CD4-positive, CD25-positive, alpha-beta regulatory T cell (primary cell): Measurements from ENCODE around the gene WDR86. TPM values are rescaled to one million over a fixed set of nuclear protein-coding genes. Genes with fewer than 3 reads are reported as not detected.

Source experiments
- ATAC-seq, 2 donors: fragments of 150-1000 bp; cut with Tn5 transposase; one replicate each; pipeline ENCODE4 v1.10.0; 2021; ENCODE audit warnings: low read depth in 2 of 2, moderate number of reproducible peaks in 2 of 2, moderate library complexity in 1 of 2
- DNase-seq, 3 donors: peaks; one replicate each; pipeline versions ENCODE4 v3.0.0 to v3.0.0-alpha.2; 2012 to 2022; ENCODE audit warnings: mixed read lengths in 1 of 3
- H3K27ac ChIP-seq: one replicate; pipeline ENCODE4 v1.7.0; 2013; ENCODE audit warnings: mild to moderate bottlenecking, low read length; ENCODE audit not compliant: insufficient read depth, poor library complexity, severe bottlenecking
- H3K27me3 ChIP-seq: one replicate; pipeline ENCODE4 v1.7.0; 2013; ENCODE audit warnings: low read length; ENCODE audit not compliant: control insufficient read depth, insufficient read depth
- H3K36me3 ChIP-seq: one replicate; pipeline ENCODE4 v1.7.0; 2013; ENCODE audit warnings: mild to moderate bottlenecking, low read length, moderate library complexity; ENCODE audit not compliant: control insufficient read depth, insufficient read depth
- H3K4me1 ChIP-seq: 2 replicates; pipeline ENCODE4 v1.7.0; 2013; ENCODE audit warnings: mild to moderate bottlenecking, low read length; ENCODE audit not compliant: insufficient read depth, control insufficient read depth, poor library complexity, severe bottlenecking
- H3K4me3 ChIP-seq: one replicate; pipeline ENCODE4 v1.7.0; 2013; ENCODE audit warnings: low read depth, mild to moderate bottlenecking, low read length, moderate library complexity
- H3K9me3 ChIP-seq, 2 experiments: 1 replicate in 1 of 2; 2 replicates in 1 of 2; pipeline ENCODE4 v1.7.0; 2013; ENCODE audit warnings: low read length in 2 of 2, mild to moderate bottlenecking in 1 of 2, moderate library complexity in 1 of 2; ENCODE audit not compliant: control insufficient read depth in 2 of 2
- H3K27ac Mint-ChIP-seq, 3 donors: one replicate each; pipeline ENCODE4 v1.8.0; 2020 to 2022; ENCODE audit warnings: mild to moderate bottlenecking in 3 of 3, mixed read lengths in 3 of 3, moderate library complexity in 2 of 3
- H3K27me3 Mint-ChIP-seq: one replicate; pipeline ENCODE4 v1.8.0; 2022; ENCODE audit warnings: mild to moderate bottlenecking, mixed read lengths
- H3K36me3 Mint-ChIP-seq: one replicate; pipeline ENCODE4 v1.8.0; 2020; ENCODE audit warnings: mixed read lengths
- H3K4me1 Mint-ChIP-seq, 4 donors: one replicate each; pipeline ENCODE4 v1.8.0; 2020 to 2022; ENCODE audit warnings: mixed read lengths in 4 of 4, mild to moderate bottlenecking in 1 of 4
- H3K4me3 Mint-ChIP-seq, 4 donors: one replicate each; pipeline ENCODE4 v1.8.0; 2020 to 2022; ENCODE audit warnings: mild to moderate bottlenecking in 4 of 4, mixed read lengths in 4 of 4, moderate library complexity in 3 of 4
- H3K9me3 Mint-ChIP-seq, 7 donors: one replicate each; pipeline ENCODE4 v1.8.0; 2020 to 2022; ENCODE audit warnings: mixed read lengths in 7 of 7, mild to moderate bottlenecking in 3 of 7, moderate library complexity in 2 of 7
- polyA plus RNA-seq, 4 donors: library from polyadenylated mRNA; unstranded; fragments of 300-500 nt; fragmentation: Illumina TruSeq; gene quantifications; one replicate each; pipeline ENCODE4 v1.2.3, GENCODE V29; 2021
- total RNA-seq: library from RNA; stranded (reverse); gene quantifications from one replicate; pipeline ENCODE4 v1.2.3, GENCODE V29; 2022

WDR86 gene
- total and polyA plus RNA-seq, 5 donors from 2014 or later: 0.15 to 4.8 (median 0.51) TPM; not detected in 1

DNA sequence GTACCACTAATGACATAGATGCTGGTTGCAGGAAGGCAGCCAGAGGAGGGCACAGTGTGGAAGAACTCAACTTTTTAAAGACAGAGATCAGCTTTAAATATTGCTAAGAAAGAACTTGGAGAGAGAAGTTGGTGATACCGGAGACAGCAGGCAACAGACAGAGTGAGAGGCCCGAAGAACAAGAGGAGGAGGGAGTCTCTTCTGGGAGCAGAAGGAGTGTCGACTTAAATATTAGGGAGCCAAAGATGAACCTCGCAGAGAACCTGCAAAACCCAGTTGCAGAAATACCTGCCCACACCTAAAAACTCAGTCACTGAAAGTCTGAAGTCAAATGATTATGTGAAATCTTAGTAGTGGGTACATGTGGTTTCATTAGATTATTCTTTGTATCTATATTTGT, 3.4 kb upstream of the WDR86 start:
- Histone ChIP-seq H3K27me3 (peaks cover 22% of the 10 kb centered on the region), H3K9me3 (no peaks in the 10 kb centered on the region), H3K4me3 (no peak overlapping the region), H3K36me3 (no peaks in the 10 kb centered on the region), H3K4me1 (peaks cover 25% of the 10 kb centered on the region), H3K27ac (no peak overlapping the region)
- Mint-ChIP-seq H3K27me3 (peaks cover 65% of the 10 kb centered on the region), H3K4me1 (peaks cover 0 to 24% (median 6%) of the 10 kb centered on the region in 4 donors), H3K27ac (no peak overlapping the region), H3K4me3 (peak overlapping the region in 2 of 4 donors; percentile 4 to 16), H3K9me3 (peaks cover 0 to 6% (median 0%) of the 10 kb centered on the region in 7 donors), H3K36me3 (no peaks in the 10 kb centered on the region)
- DNase-seq: no peak
- ATAC-seq: no peak

DNA sequence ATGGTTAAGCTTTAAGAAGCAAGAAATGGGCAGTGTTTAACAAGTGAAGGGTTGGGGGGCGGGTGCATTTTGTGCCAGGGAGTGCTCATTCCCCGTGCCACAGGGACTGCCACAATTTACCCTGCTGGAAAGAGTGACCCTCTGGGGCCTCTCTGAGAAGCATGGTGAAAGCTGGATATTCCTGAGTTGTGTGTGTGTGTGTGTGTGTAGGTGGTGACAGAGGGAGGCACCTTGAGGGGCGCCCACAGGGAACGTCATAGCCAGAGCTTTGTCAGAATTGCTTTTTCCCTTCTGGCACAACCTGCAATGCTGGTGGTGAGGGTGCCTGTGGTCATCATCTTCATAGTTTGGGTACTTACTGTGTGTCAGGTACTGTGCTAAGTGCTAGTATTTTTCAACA, 2.5 kb upstream of the WDR86 start:
- H3K27ac ChIP-seq: no peak overlapping the region
- H3K4me3 Mint-ChIP-seq: no peak overlapping the region
- no peak overlapping the region for H3K27ac Mint-ChIP-seq
- no peak for ATAC-seq
- H3K4me1 Mint-ChIP-seq: peaks cover 0 to 24% (median 6%) of the 10 kb centered on the region in 4 donors
- H3K36me3 ChIP-seq: no peaks in the 10 kb centered on the region
- no peaks in the 10 kb centered on the region for H3K9me3 ChIP-seq
- no peaks in the 10 kb centered on the region for H3K36me3 Mint-ChIP-seq
- H3K4me1 ChIP-seq: peaks cover 25% of the 10 kb centered on the region
- H3K4me3 ChIP-seq: no peak overlapping the region
- no peak for DNase-seq
- H3K27me3 Mint-ChIP-seq: peaks cover 61% of the 10 kb centered on the region
- peaks cover 22% of the 10 kb centered on the region for H3K27me3 ChIP-seq
- H3K9me3 Mint-ChIP-seq: peaks cover 0 to 4% (median 0%) of the 10 kb centered on the region in 7 donors

DNA sequence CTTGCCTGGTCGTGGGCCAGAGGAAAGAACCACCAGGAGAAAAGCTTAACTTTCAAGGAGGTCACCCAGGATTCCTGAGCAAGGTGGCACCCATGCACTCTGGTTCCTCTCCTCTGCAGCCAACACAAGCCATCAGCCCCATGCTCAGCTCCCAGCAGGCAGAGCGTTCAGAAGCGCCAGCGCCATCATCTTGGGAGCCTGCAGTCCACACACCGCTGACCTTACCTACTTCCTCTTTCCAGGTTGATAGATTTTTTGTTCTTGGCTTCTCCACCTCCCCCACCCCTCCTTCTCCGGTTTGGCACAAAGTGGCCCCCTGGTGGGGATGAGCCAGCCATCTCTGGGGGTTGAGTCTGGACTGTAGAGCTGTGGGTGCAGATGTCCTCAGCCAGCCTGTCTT, 1.7 kb upstream of the WDR86 start:
- Histone ChIP-seq H3K4me3 (no peak overlapping the region), H3K27me3 (peaks cover 22% of the 10 kb centered on the region), H3K4me1 (peaks cover 25% of the 10 kb centered on the region), H3K9me3 (no peaks in the 10 kb centered on the region), H3K27ac (no peak overlapping the region), H3K36me3 (no peaks in the 10 kb centered on the region)
- H3K4me1 Mint-ChIP-seq: peaks cover 0 to 24% (median 6%) of the 10 kb centered on the region in 4 donors
- peaks cover 0 to 3% (median 0%) of the 10 kb centered on the region in 7 donors for H3K9me3 Mint-ChIP-seq
- no peaks in the 10 kb centered on the region for H3K36me3 Mint-ChIP-seq
- H3K27ac Mint-ChIP-seq: no peak overlapping the region
- ATAC-seq (no peak), DNase-seq (no peak)
- H3K4me3 Mint-ChIP-seq: no peak overlapping the region
- peaks cover 68% of the 10 kb centered on the region for H3K27me3 Mint-ChIP-seq

DNA sequence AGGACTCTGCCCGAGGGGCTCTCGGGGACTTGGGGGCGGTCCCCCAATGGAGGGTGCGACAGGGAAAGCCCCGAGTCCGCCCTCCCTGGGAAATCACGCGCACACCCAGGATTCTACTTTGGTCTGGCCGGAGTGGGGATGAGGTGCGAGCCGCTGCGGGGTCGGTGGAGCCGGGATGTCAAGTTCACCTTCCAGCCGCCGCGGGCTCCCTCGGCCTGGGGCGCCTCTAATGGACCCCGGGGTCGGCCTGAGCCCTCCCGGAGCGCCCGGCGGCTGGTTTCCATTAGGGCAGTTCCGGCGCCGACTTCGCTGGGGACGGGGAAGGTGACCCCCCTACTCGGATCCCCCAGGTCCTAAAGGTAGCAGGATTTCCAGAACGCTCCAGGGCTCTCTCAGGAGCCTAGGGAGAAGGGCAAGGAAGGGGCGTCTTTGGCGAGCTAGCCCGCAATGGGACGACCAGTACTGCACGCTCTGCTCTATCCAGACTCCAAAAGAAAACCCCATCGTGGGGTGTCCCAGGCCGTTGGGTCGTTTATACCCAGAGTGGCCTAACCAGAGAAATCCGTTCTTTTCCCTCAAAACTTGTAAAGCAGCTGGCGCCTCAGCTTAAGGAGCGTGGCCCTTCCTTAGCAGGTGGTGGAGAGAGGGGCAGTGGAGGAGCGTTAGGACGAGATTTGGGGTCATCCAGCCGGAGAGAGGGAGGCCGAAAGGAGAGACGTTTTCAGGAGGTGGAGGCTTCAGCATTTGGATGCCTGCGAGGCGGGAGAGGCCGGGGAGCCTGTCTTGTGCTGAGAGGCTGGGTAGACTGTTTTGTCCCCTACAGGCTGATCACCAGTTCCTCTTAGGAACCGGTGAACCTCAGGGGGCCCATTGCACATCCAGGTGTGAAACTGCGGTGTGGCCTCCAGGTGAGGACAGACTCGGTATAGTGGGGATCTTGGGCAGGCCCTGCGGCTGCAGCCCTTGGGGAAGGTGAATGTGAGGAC, 860 bp upstream of the WDR86 start:
- no peaks in the 10 kb centered on the region for H3K36me3 Mint-ChIP-seq
- peak overlapping the region in 1 of 3 donors; percentile 67 for H3K27ac Mint-ChIP-seq
- no peak for DNase-seq
- Histone ChIP-seq H3K27me3 (peaks cover 22% of the 10 kb centered on the region), H3K9me3 (no peaks in the 10 kb centered on the region), H3K36me3 (no peaks in the 10 kb centered on the region), H3K4me1 (peaks cover 25% of the 10 kb centered on the region), H3K4me3 (no peak overlapping the region), H3K27ac (no peak overlapping the region)
- peaks cover 76% of the 10 kb centered on the region for H3K27me3 Mint-ChIP-seq
- peaks cover 0 to 24% (median 6%) of the 10 kb centered on the region in 4 donors for H3K4me1 Mint-ChIP-seq
- peaks cover 0 to 3% (median 0%) of the 10 kb centered on the region in 7 donors for H3K9me3 Mint-ChIP-seq
- ATAC-seq: no peak
- peak overlapping the region in 2 of 4 donors; percentile 56 to 62 for H3K4me3 Mint-ChIP-seq

DNA sequence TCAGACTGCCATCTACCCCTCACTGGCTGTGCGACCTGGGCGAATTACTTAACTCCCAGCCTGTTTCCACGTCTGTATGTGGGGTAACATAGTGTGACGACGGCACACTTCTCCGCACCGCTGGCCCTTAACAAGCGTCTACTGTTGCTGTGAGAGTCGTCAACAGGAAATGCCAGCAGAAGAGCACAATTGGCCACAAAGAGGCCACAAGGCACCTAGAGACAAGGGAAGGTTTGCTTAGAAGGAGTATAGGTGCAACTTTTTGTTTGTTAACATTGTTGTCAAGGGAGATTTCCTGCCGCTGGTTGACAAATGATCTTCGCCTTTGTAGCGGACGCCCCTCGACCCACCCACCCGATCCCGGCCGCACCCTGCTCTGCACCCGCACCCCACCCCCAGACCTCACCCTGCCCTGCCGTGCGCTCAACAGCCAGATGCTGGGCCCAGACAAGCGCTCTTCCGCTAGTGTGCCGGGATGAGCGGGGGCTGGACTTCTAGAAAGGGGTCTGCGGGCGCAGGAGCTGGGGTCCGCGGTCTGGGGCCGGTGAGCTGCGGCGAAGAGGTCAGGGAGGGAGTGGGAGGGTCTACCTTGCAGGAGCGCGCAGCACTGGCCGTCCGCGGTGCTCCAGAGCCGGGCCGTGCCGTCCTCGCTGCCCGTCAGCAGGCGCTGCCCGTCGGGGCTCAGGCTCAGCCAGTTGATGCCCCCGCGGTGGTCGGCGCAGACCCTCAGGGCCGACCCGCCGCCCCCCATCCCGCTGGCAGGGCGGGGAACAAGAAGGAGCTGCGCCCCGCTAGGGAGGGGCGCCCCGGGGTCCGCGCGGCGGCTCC, 785 bp downstream of the WDR86 start:
- H3K27me3 ChIP-seq: peaks cover 18% of the 10 kb centered on the region
- H3K4me3 Mint-ChIP-seq: peak overlapping the region in 3 of 4 donors; percentile 57 to 83 (median 75)
- no peaks in the 10 kb centered on the region for H3K36me3 ChIP-seq
- DNase-seq (peak in 2 of 3 donors; percentile 23 to 36), ATAC-seq (peak; percentile 52)
- H3K36me3 Mint-ChIP-seq: no peaks in the 10 kb centered on the region
- H3K4me1 Mint-ChIP-seq: peaks cover 0 to 22% (median 6%) of the 10 kb centered on the region in 4 donors
- H3K9me3 ChIP-seq: no peaks in the 10 kb centered on the region
- H3K4me1 ChIP-seq: peaks cover 25% of the 10 kb centered on the region
- H3K27me3 Mint-ChIP-seq: peaks cover 63% of the 10 kb centered on the region
- no peak overlapping the region for H3K27ac Mint-ChIP-seq
- H3K4me3 ChIP-seq: no peak overlapping the region
- H3K9me3 Mint-ChIP-seq: no peaks in the 10 kb centered on the region
- peak overlapping the region; percentile 5 for H3K27ac ChIP-seq

DNA sequence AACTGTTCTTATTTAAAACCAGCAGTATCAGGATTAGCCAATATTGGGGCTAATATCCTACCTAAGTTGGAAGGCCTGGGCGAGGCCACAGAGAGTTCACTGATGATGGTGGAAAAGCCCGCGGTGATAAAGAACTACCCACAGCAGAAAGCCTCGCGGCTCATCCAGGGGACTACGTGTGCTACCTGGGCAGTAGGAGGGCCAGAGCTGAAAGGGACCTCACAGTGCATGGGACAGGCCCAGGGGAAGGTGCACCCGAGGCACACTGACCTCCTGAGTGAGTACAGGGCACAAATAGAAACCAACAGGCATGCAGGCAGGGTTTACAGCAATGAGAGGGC, 1.4 kb downstream of the WDR86 start:
- Histone ChIP-seq H3K4me3 (no peak overlapping the region), H3K27ac (no peak overlapping the region), H3K27me3 (peaks cover 17% of the 10 kb centered on the region), H3K36me3 (no peaks in the 10 kb centered on the region), H3K9me3 (no peaks in the 10 kb centered on the region), H3K4me1 (peaks cover 25% of the 10 kb centered on the region)
- DNase-seq: no peak
- Mint-ChIP-seq H3K27me3 (peaks cover 57% of the 10 kb centered on the region), H3K4me3 (peak overlapping the region in 3 of 4 donors; percentile 57 to 83 (median 75)), H3K27ac (no peak overlapping the region), H3K9me3 (no peaks in the 10 kb centered on the region), H3K4me1 (peaks cover 0 to 18% (median 6%) of the 10 kb centered on the region in 4 donors), H3K36me3 (no peaks in the 10 kb centered on the region)
- ATAC-seq: no peak

DNA sequence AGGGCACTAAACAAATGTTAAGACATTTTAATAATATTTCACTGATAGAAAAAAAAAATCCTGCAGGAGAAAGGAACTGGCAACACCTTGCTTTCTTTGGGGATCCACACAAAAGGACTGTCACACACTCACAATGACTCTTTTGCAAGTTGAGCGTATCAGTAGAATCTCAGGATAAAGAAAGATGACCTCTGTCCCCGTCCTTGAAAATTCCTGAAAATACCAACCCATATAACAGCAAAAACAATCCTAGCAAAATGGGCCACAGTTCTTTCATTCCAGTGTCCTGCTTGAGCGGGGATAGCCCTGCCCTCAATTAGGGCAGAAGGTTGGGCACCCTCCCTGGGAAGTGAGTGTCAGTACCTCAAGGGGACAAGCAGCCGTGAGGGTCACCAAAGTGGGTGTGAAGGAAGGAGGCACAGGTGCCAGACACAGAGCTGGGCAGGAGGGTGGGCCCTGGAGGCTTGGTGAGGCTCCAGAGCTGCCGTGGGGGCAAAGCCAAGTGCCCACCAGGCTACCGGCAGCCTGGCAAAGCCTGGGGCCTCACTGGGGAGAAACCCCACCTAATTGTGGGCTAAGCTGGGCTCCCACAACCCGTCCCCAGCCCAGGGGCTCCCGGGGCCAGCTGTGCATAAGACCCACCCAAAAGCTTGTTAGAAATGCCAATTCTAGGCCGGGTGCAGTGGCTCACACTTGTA, 2.8 kb downstream of the WDR86 start:
- Histone ChIP-seq H3K4me3 (no peak overlapping the region), H3K36me3 (no peaks in the 10 kb centered on the region), H3K27ac (no peak overlapping the region), H3K27me3 (peaks cover 12% of the 10 kb centered on the region), H3K4me1 (peaks cover 25% of the 10 kb centered on the region), H3K9me3 (no peaks in the 10 kb centered on the region)
- Mint-ChIP-seq H3K27ac (no peak overlapping the region), H3K4me3 (no peak overlapping the region), H3K9me3 (no peaks in the 10 kb centered on the region), H3K27me3 (peaks cover 45% of the 10 kb centered on the region), H3K4me1 (peaks cover 0 to 15% (median 4%) of the 10 kb centered on the region in 4 donors), H3K36me3 (no peaks in the 10 kb centered on the region)
- DNase-seq: no peak
- no peak for ATAC-seq
